Measurements from ENCODE around the gene CA7.

DNA sequence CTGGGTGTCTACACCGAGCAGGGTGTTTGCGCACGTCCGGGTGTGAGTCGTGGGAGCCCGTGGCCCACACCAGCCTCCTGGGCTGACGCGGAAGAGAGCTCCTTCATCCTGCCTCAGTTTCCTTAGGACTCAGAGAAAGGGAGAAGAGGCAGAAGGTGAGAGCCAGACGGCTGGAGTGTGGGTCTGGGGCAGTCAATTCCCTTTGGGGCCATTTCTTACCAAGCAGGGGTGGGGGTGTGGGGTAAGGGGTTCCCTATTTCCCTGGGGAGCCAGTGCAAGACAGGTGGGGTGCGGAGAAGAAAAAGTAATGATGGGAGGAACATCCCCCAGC is 831 bp downstream of the CA7 start:
- TF ChIP-seq CTCF (IDR thresholded peaks at IDR 0.05) (no peak), EP300 (IDR thresholded peaks at IDR 0.05) (no peak), POLR2AphosphoS5 (IDR thresholded peaks at IDR 0.05) (no peak)
